OCI-LY1 (cell line): ENCODE measurements around the gene KIAA1191.

Source experiments
- EZH2 ChIP-seq: fragments of 200-600 bp; sonication (generic), shearing (Covaris generic); IDR thresholded peaks from 2 replicates; pipeline ENCODE4 v1.8.0; 2017; ENCODE audit warnings: borderline replicate concordance, mixed run types, mild to moderate bottlenecking, antibody characterized with exemption, low read length, moderate library complexity, mixed read lengths
- TF ChIP-seq, protein P1 (sequence below): fragments of 200-600 bp; sonication (generic), shearing (Covaris generic); IDR thresholded peaks from 2 replicates; pipeline ENCODE4 v1.5.1; 2017; ENCODE audit warnings: mild to moderate bottlenecking, antibody characterized with exemption, low read length, moderate library complexity, mixed read lengths

DNA sequence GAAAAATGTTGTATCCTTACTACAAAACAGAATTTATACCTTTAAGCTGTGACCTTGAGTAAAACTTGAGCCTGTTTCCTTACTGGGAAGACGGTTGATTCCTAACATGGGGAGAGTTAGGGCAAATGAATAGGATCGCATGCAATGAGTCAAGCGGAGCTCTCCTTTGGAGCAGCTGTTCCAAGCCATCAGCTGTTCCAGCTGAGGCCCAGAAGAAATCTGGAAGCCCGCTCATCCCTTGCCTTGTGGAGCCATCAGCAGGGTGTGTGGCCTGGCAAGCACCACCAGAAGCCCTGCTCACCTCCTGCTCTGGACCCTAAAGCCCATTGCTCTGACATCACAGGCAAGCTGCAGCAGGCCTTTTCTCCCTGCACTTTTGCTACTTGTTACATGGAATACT is 8.0 kb downstream of the KIAA1191 start:
- TF ChIP-seq, protein P1, sequence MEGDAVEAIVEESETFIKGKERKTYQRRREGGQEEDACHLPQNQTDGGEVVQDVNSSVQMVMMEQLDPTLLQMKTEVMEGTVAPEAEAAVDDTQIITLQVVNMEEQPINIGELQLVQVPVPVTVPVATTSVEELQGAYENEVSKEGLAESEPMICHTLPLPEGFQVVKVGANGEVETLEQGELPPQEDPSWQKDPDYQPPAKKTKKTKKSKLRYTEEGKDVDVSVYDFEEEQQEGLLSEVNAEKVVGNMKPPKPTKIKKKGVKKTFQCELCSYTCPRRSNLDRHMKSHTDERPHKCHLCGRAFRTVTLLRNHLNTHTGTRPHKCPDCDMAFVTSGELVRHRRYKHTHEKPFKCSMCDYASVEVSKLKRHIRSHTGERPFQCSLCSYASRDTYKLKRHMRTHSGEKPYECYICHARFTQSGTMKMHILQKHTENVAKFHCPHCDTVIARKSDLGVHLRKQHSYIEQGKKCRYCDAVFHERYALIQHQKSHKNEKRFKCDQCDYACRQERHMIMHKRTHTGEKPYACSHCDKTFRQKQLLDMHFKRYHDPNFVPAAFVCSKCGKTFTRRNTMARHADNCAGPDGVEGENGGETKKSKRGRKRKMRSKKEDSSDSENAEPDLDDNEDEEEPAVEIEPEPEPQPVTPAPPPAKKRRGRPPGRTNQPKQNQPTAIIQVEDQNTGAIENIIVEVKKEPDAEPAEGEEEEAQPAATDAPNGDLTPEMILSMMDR: no peak
- TF ChIP-seq EZH2: no peak
